Measurements from ENCODE around the gene PRKAR2B. TPM values are rescaled to one million over a fixed set of nuclear protein-coding genes. Genes with fewer than 3 reads are reported as not detected.

PRKAR2B gene
- total and polyA plus RNA-seq, 2 experiments from 2014 or later = 48.8 to 50.6 TPM

DNA sequence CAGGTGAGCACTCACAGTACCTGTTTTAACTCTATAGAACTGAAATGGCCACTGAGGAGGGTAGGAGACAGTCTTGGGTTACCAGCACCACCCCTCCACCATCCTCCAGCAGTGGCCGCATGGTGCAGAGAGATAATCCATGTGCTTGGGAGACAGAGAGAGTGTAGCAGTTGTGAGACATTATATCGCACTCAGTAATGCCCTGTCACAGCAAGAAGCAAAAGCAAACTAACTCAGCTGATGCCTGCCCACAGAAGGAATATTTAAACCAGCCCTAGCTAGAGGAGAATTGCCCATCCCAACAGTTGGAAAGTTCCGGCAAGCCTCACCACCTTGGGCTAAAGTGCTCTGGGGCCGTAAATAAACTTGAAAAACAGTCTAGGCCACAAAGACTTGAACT, 65.5 kb downstream of the PRKAR2B start (continued):
- TF ChIP-seq, protein P1, sequence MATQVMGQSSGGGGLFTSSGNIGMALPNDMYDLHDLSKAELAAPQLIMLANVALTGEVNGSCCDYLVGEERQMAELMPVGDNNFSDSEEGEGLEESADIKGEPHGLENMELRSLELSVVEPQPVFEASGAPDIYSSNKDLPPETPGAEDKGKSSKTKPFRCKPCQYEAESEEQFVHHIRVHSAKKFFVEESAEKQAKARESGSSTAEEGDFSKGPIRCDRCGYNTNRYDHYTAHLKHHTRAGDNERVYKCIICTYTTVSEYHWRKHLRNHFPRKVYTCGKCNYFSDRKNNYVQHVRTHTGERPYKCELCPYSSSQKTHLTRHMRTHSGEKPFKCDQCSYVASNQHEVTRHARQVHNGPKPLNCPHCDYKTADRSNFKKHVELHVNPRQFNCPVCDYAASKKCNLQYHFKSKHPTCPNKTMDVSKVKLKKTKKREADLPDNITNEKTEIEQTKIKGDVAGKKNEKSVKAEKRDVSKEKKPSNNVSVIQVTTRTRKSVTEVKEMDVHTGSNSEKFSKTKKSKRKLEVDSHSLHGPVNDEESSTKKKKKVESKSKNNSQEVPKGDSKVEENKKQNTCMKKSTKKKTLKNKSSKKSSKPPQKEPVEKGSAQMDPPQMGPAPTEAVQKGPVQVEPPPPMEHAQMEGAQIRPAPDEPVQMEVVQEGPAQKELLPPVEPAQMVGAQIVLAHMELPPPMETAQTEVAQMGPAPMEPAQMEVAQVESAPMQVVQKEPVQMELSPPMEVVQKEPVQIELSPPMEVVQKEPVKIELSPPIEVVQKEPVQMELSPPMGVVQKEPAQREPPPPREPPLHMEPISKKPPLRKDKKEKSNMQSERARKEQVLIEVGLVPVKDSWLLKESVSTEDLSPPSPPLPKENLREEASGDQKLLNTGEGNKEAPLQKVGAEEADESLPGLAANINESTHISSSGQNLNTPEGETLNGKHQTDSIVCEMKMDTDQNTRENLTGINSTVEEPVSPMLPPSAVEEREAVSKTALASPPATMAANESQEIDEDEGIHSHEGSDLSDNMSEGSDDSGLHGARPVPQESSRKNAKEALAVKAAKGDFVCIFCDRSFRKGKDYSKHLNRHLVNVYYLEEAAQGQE (IDR thresholded peaks at IDR 0.05; ENCODE audit: unreplicated experiment) = no peak
- no peak for TF ChIP-seq EZH2phosphoT487 (IDR thresholded peaks at IDR 0.05; ENCODE audit: unreplicated experiment)
- TF ChIP-seq CREB1 (CRISPR knock-in tag; IDR thresholded peaks at IDR 0.05; ENCODE audit: low read depth) = no peak
- no peak for TF ChIP-seq STAT1 (IDR thresholded peaks at IDR 0.05; ENCODE audit: unreplicated experiment)
- TF ChIP-seq EZH2 (IDR thresholded peaks at IDR 0.05; ENCODE audit: low read depth, unreplicated experiment) = no peak

DNA sequence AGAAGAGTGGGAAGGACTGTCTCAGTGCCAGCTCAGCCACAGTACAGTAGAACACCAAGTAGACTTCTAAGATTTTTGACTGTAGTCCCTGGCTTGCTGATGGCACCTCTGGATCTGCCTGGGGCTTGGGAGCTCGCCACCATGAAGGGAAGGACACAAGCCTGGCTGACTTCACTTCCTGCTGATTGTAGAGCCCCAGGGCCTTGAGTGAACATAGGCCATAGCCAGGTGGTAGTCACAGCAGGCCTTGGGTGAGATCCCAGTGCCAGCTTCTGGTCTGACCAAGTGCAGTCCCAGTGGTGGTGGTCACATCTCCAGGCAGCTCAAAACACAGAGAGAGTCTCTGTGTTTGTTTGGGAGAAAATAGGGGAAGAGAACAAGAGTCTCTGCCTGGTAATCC, 66.7 kb downstream of the PRKAR2B start:
- no peaks in the 10 kb centered on the region for H3K9me2 ChIP-seq (ENCODE audit: insufficient read depth)
- Mint-ChIP-seq H3K36me3 (ENCODE audit: low read depth) (no peaks in the 10 kb centered on the region; the same call in 2 of the 3 replicates), H3K9me3 (no peaks in the 10 kb centered on the region), H3K27ac (no peak overlapping the region), H3K4me1 (peaks cover 11% of the 10 kb centered on the region), H3K4me3 (no peak overlapping the region), H3K27me3 (ENCODE audit: insufficient read depth, low read depth, poor library complexity) (no peaks in the 10 kb centered on the region)
- TF ChIP-seq ZNF462 (CRISPR knock-in tag; IDR thresholded peaks at IDR 0.05) (no peak), ZNF331 (CRISPR knock-in tag; IDR thresholded peaks at IDR 0.05; ENCODE audit: low read depth) (no peak), CREB1 (CRISPR knock-in tag; IDR thresholded peaks at IDR 0.05; ENCODE audit: low read depth) (no peak), JUNB (IDR thresholded peaks at IDR 0.05; ENCODE audit: unreplicated experiment) (no peak), STAT1 (IDR thresholded peaks at IDR 0.05; ENCODE audit: unreplicated experiment) (no peak), EZH2phosphoT487 (IDR thresholded peaks at IDR 0.05; ENCODE audit: unreplicated experiment) (no peak), EZH2 (IDR thresholded peaks at IDR 0.05; ENCODE audit: low read depth, unreplicated experiment) (no peak)
- TF ChIP-seq, protein P1 (IDR thresholded peaks at IDR 0.05; ENCODE audit: unreplicated experiment) = no peak
- no peak for DNase-seq (ENCODE audit: low spot score)
- H3K27me3 ChIP-seq (ENCODE audit: insufficient read depth) = no peaks in the 10 kb centered on the region
- ATAC-seq = no peak
- H2AFZ ChIP-seq = no peak overlapping the region
- H3K36me3 ChIP-seq (ENCODE audit: insufficient read depth) = no peaks in the 10 kb centered on the region
- no peak overlapping the region for H3K4me3 ChIP-seq
- H3K79me2 ChIP-seq (replicated peaks; ENCODE audit: insufficient read depth) = no peaks in the 10 kb centered on the region
- no peak overlapping the region for H3K27ac ChIP-seq (ENCODE audit: low read depth)
- H3F3A ChIP-seq (replicated peaks; ENCODE audit: low read depth) = no peaks in the 10 kb centered on the region
- H3K4me1 ChIP-seq (ENCODE audit: insufficient read depth) = no peaks in the 10 kb centered on the region
- no peak overlapping the region for H3K4me2 ChIP-seq
- H4K20me1 ChIP-seq (replicated peaks; ENCODE audit: insufficient read depth) = no peaks in the 10 kb centered on the region

All from GM23338 (cell line).